ENCODE data around the gene BCL2L2. TPM values are rescaled to one million over a fixed set of nuclear protein-coding genes. Genes with fewer than 3 reads are reported as not detected.

BCL2L2 gene
- total RNA-seq, 1 donor from 2014 or later = 18.7 TPM

DNA sequence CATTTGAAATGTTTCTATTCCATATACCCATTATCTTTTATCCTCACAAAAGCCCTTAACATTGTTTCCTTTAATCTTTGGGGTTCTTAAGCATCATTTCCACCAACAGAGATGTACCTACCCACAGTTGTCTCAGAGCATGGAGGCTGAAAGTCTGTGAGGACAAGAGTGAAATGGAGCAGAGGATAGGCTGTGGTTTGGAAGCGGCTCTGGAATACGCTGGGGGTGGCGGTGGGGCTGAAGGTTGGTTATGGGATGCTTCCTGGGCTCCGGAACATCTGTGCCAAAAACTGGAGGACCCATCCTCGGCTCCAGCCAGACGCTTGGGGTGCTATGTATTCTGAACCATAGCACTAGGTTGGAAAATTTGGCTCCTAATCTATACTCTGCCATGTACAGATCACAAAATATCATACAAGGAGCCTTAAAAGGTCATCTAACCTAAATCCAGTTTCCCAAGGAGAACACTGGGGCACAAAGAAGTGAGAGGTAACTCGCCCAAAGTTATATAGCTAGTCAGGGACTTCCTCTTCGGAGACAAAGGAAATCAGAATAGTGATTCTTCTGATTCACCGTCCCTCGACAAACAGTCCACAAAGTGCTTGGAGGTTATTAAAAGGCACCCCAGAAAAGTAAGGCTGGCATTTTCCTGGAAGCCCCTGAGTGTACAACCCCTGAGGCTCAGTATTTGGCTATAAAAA is 6.5 kb upstream of the BCL2L2 start:
- no peak for DNase-seq

- peak; percentile 55 for DNase-seq
Measured at GRCh38 chr14:23300687-23301223, 5.9 kb upstream of the BCL2L2 start.

- DNase-seq = peak; percentile 98
Measured at GRCh38 chr14:23301288-23301968, 5.2 kb upstream of the BCL2L2 start.

GRCh38 chr14:23301969-23302289 is 4.7 kb upstream of the BCL2L2 start:
- DNase-seq = no peak

- peak; percentile 42 for DNase-seq
Measured at GRCh38 chr14:23302290-23303225, 4.1 kb upstream of the BCL2L2 start, which contains the start of gene PPP1R3E. TSS of gene PPP1R3E (minus strand) at chr14:23302859. CDS start at chr14:23302576, 283 bp downstream.

DNA sequence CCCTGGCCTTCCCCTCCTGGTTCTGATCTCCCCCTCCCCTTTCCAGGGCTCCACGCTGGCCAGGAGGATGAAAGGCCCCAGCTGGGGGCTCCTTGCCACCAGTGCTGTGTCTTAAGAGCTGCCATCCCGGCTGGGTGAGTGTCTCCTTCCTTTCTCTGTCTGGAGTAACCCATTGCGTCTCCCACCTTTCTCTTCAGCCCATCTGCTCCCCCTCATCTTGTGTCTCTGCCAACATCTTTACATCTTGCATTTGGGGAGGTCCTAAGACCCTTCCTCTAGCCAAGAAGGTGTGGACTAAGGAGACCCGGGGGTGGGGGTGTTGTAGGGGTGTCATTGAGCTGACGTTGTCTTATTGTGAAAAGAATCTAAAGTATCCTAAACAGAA is 505 bp downstream of the BCL2L2 start:
- DNase-seq = no peak

- no peak for DNase-seq
Measured at GRCh38 chr14:23307687-23308644, 1.3 kb downstream of the BCL2L2 start.

DNA sequence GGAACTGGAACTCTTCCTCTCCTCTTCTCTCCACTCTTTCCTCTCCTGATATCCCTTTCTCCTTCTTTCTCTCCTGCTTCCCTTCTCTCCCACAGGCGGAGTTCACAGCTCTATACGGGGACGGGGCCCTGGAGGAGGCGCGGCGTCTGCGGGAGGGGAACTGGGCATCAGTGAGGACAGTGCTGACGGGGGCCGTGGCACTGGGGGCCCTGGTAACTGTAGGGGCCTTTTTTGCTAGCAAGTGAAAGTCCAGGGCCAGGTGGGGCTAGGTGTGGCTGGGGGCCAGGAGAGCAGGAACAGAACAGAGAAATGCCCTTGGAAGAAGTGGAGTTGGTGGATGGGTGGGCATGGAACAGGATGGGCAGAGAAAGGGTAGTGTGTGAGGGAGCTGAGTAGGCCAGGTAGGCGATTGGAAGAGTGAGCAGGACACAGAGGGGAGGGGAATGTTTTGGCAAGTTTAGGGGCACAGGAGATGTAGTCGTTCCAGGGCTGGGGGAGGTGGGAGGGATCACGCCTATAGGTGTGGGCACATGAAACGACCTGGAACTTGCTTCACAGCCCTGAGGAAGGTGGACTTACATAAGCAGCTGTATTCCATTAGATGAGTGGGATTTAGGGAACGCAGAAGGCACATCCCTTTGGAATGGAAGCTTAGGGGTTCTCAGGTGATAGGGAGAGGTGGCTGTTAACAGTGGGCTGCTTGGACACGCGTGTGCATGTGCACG is 2.2 kb downstream of the BCL2L2 start:
- no peak for DNase-seq

- no peak for DNase-seq
Measured at GRCh38 chr14:23310546-23310945, 3.9 kb downstream of the BCL2L2 start.

DNA sequence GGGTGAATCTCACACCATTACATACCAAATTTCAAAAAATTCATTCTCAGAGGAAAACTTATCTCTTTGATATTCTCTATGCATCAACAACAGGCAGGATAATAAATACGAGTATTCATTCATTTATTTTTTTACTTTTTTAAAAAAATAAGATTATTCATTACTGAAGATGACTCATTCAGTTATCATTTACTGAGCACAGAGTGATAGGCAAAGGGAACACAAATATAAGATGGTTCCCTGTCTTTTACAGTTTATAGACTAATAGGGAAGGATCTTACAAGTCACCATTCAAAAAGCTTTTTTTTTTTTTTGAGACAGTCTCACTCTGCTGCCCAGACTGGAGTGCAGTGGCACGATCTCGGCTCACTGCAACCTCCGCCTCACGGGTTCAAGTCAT is 9.7 kb downstream of the BCL2L2 start:
- DNase-seq = no peak

DNA sequence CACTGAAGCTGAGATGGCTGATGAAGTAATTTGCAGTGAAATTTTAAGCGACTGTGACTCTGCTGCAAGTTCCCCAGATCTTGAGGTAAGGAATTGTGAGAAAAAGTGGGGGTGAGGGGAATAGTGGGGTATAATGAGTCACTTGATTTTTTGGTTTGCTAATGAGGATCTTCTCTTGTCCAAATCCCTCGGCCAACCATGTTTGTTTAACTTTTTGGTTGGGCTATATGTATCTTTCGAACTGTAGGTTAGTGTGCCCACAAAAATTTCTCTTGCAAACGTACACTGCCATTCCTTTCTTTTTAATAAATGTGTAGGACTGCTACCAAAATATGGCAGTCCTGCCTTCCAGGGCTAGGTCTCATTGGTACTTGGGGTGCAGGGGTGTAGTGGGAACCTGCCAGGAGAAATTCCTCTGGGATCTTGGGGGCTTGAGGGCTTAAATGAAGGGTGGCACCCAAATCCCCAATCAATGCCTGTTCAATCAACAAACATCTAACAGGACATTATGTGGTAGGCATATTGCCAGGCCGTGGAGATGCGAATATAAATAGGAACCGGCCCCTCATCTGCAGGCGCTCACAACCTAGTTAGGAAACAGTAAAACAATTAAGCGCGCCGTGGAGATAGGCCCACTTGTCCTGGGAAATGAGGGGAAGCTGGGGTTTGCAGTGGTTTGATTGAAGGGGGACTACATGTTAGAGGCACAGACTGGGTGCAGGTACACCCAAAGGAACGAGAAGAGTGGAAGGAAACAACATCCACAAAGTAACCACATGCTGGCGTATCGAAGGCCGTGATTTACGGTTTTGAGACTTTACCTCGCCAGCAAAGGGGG is 13.3 kb downstream of the BCL2L2 start:
- no peak for DNase-seq

GRCh38 chr14:23320584-23321571 is 14.2 kb downstream of the BCL2L2 start, which contains the start of gene PABPN1:
TSS of gene PABPN1 (plus strand) at chr14:23321457. CDS start at chr14:23321470, 13 bp downstream.
- DNase-seq = peak; percentile 100

DNA sequence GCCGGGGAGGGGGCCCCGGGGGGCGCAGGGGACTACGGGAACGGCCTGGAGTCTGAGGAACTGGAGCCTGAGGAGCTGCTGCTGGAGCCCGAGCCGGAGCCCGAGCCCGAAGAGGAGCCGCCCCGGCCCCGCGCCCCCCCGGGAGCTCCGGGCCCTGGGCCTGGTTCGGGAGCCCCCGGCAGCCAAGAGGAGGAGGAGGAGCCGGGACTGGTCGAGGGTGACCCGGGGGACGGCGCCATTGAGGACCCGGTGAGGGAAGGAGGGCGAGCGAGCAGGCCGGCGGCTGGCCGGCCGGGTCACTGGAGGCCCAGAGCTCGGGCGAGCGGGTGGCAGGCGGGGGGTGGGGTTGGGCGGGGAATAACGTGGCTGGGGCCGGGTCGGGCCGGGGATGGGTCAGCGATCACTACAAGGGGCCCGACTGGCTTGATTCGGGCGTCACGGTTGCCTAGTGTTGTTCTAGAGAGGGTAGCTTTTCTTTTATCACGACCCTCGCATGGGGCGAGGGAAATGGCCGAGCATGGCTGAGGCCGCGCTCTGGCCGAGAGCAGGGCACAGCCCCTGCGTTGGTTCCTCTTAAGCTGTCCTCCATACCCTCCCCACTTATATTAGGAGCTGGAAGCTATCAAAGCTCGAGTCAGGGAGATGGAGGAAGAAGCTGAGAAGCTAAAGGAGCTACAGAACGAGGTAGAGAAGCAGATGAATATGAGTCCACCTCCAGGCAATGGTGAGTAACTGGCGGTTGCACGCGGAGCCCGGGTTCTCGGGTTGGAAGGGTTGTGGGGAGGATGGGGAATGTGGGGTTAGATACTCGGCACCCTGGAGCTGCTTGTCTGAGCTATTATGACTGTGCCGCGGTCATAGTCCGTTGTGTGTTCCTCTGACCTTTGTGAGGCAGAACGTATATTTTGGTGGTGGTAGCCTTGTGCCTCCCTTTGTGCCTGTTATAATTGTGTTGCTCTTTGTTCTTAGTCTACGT is 15.2 kb downstream of the BCL2L2 start:
- DNase-seq = no peak

DNA sequence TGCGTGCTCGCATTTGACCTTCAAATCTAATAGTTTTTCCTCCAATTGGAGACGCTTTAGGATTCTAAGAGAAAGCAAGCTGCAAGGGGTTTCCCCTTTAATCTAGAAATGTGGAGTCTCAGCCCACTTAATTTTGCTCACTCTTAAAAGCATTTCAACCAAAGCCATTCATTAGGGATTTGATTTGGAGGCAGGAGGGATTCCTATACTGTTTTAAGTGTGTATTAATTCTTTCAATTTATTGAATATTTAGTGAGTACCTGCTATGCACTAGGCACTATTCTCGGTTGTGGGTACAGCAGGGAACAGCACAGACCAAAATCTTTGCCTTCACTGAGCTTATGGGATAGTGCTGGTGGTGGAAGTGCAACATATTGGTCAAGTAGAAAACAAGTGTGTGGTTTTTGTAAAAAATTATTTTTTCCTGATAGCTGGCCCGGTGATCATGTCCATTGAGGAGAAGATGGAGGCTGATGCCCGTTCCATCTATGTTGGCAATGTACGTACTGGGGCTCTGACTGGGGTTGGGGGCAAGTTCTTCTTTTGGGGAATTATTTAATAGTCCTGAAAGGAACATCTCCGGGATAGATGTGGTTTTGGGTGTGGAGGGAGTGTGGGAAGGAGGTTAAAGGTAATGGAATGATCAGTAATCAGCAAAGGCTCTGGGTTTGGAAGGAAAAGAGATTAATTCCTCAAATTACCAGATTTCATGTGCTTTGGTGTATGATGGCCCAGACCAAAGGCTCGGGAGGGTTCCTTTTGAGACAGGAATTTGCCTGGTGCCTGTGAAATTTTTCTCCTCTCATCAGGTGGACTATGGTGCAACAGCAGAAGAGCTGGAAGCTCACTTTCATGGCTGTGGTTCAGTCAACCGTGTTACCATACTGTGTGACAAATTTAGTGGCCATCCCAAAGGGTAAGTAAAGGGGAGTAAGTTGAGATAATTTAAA is 16.2 kb downstream of the BCL2L2 start:
- DNase-seq = no peak

GRCh38 chr14:23323838-23324454 is 17.3 kb downstream of the BCL2L2 start:
- DNase-seq = no peak
